DMS 273 treated with DMSO at 0.1 percent for 48 hours (cell line): ENCODE measurements around the gene SLC41A3.

ENCODE experiments used
- DNase-seq: peaks from one replicate; lab custom pipeline; 2025; lab: John Stamatoyannopoulos, UW

The SLC41A3 gene

DNA sequence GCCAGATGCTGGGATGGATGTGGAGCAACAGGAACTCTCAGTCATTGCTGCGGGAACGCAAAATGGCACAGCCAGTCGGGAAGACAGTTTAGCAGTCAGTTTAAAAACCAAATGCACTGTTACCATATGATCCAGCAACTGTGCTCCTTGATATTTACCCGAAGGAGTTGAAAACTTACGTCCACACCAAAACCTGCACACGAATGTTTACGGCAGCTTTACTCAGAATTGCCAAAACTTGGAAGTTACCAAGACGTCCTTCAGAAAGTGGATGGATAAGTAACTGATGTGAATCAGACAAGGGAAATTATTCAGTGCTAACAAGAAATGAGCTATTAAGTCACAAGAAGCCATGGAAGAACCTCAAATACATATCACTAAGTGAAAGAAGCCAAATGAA lies 36.1 kb upstream of the SLC41A3 start:
- DNase-seq = no peak

DNA sequence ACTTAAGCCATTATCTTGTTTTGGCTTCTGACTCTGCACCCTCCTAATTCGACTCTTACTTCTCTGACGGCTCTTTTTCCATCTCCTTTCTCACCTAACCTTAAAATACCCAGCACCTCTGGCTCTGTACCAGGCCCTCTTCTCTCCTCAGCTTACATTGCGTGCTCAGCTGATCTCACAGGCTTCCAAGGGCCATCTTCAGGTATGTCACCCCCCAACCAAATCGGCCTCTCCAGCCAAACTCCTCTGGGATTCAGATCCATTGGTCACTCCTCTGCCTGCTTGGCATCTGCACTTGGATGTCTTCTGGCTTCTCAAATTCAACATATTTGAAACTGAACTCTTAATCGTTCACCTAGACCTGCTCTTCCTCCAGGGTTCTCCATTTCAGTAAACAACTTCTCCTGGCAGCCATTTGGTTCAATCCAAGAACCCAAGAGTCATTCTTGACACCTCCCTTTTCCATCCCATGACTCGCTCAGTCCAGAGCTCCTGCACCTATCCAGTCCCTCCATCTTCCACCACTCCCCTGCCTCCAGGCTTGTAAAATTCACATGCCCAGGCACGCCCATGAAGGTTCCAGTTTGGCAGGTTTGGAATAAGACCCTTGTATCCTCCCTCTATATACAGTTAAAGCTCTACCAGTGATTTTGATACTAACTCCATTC lies 35.2 kb upstream of the SLC41A3 start:
- DNase-seq = no peak

DNA sequence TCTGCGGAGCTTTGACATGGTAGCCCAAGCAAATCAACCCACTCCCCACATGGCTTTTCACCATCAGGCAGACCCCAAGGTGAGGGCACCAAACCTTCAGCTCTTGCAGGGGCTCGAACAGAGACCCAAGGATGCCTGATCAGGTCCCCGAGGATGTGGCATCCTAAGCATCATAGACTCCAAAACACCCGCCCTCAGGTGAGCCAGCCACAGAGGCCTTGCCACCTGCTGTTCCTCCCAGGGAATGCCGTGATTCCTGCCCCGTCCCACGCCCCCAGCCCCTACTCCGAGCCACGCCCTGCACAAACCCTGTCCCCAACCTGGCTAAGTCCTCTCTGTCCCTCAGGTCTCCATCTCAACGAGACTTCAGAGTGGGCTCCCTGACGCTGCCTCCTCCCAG lies 34.7 kb upstream of the SLC41A3 start:
- no peak for DNase-seq

DNA sequence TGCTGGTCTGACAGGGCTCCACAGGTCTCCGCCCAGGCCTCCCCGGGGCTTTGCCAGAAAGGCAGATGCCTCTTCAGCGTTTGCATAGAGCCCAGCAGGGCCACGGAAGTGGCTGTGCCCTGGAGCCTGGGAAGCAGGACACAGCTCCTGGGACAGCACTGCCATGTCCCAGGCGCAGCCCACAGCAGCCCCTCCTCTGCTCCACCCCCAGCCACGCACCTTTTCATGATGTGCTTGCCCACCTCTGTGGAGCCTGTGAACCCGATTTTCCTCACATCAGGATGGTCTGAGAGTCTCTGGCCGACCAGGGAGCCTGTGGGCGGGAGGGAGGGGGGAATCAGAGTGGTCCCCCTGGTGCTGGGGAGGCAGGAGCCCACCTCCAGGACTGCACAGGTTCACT lies 33.9 kb upstream of the SLC41A3 start:
- no peak for DNase-seq

DNA sequence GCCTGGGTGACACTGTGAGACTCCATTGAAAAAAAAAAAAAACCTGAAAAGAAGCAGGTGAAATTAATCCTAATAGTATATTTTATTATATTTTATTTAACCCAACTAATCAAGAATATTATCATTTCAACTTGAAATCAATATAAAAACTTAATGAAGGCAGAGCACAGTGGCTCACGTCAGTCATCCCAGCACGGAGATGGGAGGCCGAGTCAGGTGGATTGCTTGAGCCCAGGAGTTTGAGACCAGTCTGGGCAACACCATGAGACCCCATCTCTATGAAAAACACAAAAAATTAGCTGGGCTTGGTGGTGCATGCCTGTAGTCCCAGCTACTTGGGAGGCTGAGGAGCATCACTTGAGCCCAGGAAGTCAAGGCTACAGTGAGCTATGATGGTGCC lies 33.3 kb upstream of the SLC41A3 start:
- DNase-seq = no peak

DNA sequence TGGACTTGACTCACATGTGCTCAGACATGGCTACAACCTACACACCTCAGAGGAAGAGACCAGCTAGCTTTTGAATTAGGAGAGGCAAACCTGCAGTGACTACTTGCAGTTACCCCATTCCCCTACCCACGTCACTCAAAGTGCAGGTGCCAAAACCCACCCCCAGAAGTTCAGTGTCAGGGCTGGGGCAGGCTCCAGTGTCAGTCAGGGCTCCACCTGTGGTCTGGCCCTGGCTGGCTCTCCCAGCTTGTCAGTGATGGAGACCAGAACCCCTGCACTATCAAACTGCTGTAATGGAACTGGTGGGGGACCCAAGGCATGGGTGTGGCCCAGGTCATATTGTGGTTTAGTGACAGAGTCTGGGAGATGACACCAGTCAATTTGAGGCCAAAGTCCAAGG lies 32.6 kb upstream of the SLC41A3 start:
- DNase-seq = no peak

DNA sequence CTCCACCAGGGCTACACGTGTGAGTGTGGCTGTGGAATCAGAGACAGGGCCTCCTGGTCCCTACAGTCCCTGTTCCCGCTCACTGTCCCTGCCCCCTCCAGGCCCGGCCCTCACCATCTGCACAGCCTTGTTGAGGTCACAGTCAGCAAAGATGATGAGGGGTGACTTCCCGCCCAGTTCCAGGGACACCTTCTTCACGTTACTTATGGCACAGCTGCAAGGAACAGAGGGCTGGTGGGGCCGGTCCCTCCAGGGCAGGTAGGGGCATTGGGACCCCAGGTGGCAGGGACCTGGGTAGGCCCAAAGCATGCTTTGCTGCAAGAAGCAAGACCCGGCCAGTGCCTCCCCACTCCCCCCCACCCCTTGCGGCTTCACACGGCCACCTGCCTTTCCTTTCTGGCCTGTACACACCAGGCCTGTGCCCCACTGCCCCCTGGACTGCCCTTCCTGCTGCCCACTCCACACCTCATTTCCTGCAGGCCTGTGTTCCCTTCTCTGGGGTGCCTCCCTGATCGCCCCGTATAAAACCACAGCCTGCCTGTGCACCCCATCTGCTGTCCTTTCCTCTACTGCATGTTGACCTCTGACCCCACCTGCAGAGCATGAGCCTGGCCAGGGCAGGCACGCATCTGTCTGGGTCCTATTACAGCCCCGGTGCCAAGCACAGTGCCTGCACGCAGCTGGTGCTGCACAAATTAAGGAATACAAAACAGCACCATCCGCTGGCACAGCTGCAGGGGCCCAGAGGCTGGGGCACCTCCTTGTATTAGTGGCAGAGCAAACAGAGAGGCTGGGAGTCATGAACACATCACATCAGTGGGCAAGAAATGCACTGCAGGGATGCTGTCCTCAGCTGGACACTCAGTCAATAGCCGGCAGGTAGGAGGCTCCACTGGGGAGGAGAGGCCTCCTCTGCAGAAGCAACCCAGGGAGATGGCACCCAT lies 30.8 kb upstream of the SLC41A3 start:
- DNase-seq = no peak

DNA sequence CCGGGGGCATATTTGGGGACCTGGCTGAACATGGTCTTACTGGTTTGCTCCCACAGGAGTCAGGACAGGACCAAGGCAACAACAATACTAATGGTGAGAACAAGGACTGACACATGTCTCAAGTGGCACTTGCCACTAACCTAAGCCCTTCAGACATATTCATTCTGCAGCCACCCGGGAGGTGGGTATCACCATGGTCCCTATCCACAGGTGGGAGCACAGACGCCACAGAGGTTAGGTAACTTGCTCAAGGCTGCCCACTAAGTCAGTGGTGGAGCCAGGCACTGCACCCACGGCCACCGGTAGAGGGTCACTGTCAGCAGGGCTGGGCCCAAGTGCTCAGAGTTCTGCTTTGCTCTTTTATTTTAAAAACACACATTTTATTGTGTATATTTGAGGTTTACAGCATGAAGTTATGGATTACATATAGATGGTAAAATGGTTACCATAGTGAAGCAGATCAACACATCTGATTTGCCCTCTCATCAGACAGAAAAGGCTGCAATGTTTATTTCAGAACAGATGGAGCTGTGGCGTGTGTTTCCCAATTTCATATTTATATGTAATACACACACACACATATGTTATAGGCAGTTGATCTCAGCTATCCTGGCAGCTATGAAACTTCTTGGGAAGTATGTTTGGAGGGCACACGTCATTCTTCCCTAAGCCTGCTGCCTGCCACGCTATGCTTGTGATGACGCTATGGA lies 30.0 kb upstream of the SLC41A3 start:
- no peak for DNase-seq

DNA sequence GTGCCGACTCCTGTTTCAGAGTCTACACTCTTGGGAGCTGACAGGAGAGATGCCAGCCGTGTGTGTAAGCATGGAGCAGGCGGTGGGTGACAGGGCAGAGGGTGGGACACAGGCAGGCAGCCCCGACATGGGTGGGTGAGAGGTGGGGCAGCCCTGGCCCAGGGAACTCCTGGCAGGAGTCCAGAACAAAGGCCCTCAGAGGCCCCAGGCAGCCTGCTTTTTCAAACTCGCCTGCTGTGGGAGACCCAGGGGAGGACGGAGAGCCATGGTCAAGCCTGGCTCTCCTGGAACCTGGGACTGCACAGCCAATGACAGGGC lies 29.3 kb upstream of the SLC41A3 start:
- no peak for DNase-seq

DNA sequence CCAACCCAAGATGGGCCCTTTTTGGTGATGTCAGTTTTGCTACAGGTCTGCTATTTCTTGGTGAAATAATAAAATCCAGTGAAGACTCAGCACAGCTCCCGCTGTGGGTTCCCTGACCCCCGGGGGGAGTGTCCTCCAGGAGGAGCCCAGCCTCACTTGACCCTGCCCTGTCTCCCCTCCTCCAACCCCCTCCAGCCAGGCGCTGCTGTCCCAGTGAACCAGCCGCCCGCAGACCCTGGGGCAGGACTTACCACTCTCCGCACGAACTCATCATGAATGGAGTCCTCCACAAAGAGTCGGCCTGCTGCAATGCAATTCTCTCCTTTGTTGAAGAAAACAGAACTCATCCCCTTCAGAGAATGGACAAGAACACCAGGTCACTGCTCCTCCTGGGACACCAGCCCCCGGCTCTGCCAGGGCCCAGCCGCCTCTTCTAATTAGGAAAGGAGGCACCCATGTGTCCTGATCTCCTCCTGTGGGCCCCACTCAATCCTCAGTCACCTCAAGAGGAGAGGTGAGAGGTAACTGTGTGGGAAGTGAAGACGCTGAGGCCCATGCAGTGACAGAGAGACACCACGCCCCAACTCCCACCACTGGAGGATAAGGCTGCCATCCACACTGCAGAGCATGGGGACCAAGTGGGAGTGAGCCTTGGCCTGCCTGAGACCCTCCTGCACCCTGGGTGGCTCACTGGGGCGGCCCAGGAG lies 28.8 kb upstream of the SLC41A3 start:
- DNase-seq = no peak

DNA sequence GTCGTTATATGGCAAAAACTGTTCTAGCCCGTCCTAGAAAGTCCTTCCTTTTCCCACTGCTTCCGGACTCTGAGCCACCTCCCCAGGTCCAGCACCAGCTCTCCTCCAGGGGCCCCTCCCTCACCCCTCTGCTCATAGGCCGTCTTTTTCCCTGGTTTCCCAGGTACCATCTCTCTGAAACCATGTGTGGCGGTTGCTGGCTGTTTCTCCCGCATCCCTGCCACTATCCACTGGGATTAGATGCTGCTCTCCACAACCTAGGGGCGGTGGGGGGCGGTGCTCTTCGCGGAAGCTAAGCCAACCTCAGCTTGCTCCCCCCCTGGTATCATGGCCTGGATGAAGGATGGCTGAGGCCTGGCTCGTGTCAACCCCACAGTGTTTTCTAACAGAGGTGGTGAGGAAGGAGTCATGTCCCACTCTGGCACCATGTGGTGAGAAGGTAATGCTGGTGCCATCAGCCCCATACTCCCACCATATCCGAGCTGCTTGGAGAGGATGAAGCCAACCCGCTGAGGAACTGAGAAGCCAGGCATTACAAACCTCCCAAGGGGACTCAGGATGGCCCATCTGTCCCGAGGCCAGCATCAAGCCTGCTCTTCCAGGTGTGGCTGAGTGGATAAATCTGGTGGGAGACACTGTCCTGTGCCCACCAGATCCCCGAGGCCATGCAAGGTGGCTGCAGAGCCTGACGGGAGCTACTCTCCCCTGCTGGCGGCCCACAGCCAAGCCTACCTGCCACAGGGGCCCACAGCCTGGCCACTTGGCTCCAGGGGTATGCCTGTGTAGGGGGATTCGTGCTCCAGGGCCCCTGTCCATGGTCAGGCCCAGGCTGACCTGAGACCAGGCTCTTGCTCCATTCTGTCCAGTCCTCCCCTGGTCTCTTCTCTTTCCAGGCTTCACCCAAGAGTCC lies 27.9 kb upstream of the SLC41A3 start:
- DNase-seq = no peak

DNA sequence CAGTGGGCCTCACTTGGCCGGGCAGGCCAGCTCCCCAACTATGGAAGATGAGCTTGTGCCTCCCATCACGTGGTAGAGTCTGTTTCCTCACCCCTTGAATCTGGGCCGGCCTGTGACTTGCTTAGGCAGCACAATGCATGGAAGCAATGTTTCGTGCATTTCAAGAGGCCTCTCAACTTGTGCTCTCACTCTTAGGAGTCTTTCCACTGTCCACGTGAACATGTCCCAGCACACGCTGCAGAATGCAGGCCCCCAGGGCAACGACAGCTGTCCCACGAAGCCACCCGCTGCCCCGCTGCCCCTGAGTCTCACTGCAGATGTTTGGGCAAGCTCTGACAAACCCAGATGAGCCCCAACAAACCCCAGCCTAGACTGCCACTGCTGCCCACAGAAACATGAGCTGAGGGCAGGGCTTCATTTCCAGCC lies 27.2 kb upstream of the SLC41A3 start:
- no peak for DNase-seq

DNA sequence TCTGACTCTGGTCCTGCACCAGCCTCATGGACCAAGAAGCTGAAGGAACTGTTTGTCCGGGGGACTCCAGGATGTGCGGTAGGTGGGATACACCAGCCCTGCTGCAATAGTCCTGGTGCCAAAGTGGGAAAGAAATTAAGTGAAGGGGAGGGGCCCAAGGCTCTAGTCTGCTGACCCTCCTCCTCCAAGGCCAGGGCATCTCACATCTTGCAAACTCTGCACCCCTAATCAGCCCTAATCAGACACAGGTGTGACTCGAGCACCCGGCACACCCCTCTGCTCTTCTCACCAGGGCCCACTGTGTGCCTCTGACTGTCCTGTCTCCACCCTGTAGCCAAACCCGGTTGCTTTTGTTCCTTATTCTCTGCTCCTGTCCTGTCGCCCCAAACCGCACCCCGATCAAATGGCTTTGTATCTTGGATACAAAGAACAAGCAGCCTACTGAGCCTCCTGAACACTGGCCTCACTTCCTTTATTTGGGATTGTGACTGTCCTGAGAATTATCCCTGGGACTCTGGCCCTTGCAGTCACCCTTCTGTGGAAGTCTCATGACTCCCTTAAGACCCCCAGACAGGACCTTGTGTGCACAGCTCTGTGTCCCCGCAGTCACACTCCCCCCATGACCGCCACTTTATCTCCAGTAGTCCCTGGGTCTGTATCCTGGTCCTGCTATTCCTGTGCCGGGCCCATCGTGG lies 26.7 kb upstream of the SLC41A3 start:
- DNase-seq = no peak

DNA sequence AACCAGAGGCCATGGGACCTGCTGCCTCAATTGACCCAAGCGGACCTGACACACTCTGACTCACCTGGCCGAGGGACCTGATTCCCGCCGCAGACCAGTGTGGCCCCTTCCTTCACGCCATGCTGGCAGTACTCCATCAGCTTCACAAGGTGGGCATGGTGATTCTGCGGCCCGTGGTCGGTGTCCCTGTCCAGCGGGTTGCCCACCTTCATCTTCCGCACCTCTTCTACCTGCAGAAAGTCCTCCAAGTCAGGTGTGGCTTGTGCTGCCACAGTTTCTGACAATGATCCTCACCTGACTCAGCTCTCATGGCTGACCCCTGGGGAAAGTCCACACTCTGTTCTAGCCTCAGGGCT lies 25.9 kb upstream of the SLC41A3 start:
- no peak for DNase-seq

DNA sequence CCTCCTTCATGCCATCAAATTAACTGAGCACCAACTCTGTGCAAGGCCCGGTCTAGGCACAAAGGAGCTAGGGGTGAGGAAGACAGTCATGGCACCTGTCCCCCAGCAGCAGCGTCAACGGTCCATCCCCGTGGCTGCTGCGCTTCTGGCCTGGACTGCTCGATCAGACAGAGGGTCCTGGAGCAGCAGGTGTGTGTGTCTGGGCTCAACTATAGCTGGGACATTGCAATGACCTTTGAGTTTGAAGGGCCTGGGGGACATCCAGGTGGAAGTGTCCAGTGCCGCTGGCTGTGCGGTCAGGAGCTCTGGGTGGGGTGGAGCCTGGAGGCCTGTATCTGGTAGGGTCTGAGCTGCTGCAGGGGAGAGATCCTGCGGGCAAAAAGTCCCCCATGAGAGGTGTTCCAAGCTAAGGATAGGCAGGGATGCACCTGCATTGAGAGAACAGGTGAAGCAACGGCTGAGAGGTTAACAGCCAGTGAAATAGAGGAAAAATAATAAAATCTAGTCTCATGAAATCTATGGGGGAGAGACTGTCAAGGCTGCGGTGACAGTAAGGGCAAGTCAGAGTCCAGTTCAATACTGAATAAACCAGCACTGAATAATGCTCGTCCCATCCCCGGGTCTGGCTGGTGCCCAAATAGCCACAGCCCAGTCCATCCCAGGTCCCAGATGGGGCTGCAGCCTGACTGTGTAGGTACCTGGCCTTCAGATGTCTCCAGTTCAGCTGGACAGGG lies 25.4 kb upstream of the SLC41A3 start:
- no peak for DNase-seq

DNA sequence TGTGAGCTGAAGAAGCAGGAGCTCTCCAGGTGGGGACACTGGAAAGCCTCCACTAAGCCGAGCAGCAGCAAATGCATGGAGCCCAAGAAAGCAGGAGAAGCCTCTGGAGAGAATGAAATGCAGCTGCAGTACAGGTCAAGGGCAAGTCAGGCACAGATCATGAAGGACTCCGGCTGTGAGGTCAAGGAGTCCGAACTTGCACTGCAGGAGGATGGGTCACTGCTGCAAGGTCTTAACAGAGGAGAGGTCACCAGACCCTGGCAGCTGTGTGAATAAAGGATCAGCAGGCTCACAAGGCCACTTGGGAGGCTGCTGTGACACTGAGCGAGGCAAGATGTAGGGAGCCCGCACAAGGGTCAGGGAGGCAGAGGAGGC lies 24.7 kb upstream of the SLC41A3 start:
- DNase-seq = no peak

DNA sequence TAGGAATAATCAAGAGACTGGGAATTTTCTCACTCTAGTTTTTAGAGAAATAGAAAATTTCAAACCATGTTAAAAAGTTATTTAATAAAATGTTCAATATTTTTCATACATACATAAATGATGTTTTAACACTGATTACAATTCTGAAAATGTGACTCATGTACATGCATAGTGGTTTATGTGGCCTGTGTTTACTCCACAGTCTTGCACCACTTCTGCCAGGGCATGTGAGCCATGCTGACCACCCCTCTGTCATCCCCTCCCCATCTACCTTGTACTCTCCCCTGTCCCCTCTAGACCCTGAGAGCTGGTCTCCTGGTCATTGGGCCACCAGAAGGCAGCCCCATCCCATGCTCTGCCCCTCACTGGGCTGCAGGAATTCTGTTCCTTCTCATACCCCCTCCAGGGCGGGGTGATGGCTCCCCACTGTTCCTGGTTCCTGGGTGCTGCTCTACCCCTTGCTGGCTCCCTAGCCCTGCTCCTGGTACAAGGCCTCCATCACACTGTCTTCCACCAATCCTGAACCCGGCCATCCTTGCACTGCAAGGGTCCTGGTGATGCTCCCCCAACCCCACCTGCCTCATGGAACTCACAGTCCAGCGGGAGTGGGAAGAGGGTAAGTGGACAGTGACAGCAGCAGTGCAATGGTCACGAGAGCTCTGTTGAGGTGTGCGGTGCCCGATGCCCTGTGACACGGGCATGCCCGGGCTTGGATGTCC lies 24.2 kb upstream of the SLC41A3 start:
- no peak for DNase-seq

DNA sequence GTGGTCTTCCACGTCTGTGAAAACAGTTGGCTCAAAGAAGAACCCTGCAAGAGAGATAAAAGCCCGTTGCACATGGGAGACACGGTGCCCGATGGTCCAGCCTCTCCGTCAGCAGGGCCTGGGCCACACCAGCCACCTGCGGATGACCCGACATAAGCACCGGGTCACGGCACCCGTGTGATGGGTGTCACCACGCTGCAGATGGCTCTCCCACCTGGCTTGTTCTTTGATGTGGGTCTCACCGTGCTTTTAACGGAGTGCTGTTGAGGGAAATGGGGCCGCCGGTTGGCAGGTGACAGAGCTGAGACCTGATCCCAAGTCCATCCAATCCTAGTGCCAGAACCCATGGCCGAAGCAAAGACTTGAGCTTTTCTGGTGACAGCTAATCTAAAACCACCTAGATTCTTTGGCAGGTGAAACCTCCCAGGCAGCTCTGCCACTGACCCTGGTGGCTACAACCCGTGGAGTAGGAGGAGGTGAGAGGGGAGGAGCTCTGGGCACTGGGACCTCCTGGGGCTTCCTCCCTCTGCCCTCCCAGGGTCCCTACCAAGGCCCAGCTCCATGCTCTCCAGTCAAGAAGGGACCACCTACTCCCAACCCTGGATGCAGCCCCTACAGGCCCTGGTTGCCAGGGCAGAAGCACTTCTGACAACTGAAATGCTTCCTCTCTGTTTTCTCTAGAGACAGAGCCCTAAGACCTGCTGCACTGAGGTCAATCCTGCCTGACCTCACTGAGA lies 23.4 kb upstream of the SLC41A3 start:
- DNase-seq = no peak
